Hepatocyte (in vitro differentiated cells): ENCODE measurements around the gene FBXO9.

Source experiments
- EZH2 ChIP-seq: fragments of 200-600 bp; sonication (generic); IDR thresholded peaks from 2 replicates; pipeline ENCODE4 v1.6.1; 2016; ENCODE audit warnings: antibody characterized with exemption, mild to moderate bottlenecking, borderline replicate concordance
- EZH2phosphoT487 ChIP-seq: fragments of 200-600 bp; sonication (generic); IDR thresholded peaks from one replicate; pipeline ENCODE4 v1.6.1; 2018; ENCODE audit warnings: antibody characterized with exemption, mild to moderate bottlenecking, low read depth, moderate library complexity; ENCODE audit not compliant: unreplicated experiment, severe bottlenecking
- TF ChIP-seq, protein P1 (sequence below): fragments of 200-600 bp; sonication (generic); IDR thresholded peaks from 2 replicates; pipeline ENCODE4 v1.5.1; 2016; ENCODE audit warnings: antibody characterized with exemption, mild to moderate bottlenecking; ENCODE audit not compliant: poor library complexity

- TF ChIP-seq, protein P1, sequence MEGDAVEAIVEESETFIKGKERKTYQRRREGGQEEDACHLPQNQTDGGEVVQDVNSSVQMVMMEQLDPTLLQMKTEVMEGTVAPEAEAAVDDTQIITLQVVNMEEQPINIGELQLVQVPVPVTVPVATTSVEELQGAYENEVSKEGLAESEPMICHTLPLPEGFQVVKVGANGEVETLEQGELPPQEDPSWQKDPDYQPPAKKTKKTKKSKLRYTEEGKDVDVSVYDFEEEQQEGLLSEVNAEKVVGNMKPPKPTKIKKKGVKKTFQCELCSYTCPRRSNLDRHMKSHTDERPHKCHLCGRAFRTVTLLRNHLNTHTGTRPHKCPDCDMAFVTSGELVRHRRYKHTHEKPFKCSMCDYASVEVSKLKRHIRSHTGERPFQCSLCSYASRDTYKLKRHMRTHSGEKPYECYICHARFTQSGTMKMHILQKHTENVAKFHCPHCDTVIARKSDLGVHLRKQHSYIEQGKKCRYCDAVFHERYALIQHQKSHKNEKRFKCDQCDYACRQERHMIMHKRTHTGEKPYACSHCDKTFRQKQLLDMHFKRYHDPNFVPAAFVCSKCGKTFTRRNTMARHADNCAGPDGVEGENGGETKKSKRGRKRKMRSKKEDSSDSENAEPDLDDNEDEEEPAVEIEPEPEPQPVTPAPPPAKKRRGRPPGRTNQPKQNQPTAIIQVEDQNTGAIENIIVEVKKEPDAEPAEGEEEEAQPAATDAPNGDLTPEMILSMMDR: no peak
- TF ChIP-seq EZH2 (no peak), EZH2phosphoT487 (no peak)
Observed at GRCh38 chr6:53042112-53042511, 23.1 kb upstream of the FBXO9 start.
